Measurements from ENCODE around the gene GLDN.

Gene GLDN

DNA sequence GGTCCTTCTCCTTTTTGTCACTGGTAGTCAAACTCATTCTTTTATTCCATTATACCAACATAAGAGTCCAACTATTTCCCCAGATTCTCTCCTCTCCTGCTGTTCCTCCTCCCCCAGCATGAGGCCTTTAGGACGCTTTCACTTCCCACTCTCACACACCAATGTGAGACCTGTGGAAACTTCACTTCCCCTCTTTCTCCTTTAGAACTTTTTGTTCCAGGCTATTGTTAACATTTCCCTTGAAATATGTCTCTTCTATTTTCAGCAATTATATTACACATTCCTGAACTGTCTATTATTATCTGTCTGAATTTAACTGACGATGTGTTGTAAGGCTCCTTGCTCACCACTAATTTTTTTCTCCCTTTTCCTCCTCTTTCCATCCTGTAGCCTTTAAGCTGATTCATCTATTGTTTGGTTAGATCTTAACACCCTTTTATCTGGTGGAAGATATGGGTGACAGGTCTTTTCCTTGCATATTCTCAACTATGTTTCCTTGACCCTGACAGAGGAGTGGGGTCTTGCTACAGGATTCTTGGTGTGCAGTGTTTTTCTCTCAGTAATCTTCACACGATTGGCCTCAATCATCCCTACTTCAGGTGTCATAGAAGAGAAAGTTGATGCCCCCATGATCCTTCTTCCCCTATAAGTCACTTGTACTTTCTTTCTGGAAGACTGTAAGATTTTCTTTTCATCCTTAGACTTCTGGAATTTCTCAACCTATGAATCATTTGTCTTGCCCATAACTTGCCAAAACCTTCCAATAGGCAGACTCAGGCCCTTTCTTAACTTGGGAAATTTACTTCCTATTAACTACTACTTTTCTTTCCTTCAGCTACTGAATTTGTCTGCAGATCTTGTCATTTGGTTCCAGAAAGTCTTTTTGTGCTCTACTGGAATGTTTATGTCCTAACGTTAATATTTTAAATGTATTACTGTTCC is 9.0 kb upstream of the GLDN start:
- H3K36me3 ChIP-seq, result no peaks in the 10 kb centered on the region
- H3K27ac ChIP-seq, result no peak overlapping the region
- DNase-seq, result no peak

DNA sequence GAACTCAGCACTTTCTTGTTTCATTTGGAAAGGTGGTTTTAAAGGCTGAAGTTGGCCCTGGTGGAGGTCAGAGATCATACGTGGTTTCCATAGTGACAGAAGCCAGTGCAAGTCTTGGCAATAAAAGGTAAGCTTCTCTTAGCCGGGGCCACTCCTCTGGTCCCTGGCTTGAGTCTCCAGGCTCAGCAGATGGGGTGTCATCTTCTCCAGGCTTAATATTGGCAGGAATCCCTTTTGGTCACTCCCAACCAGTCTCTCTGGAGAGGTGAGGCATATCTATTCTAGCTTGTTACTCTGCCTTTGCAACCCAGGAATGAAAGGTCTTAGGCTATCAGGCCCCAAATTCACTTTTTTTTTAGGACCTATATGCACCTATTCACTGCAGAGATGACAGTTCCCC is 7.9 kb upstream of the GLDN start:
- Histone ChIP-seq H3K27me3 (ENCODE audit: insufficient read depth, low read depth, severe bottlenecking) (no peaks in the 10 kb centered on the region), H3K36me3 (no peaks in the 10 kb centered on the region), H3K4me3 (ENCODE audit: low read depth, low read length) (no peak overlapping the region), H3K27ac (peak overlapping the region; percentile 58; the same call in 1 of the 2 replicates), H3K9me3 (ENCODE audit: severe bottlenecking) (peaks cover 3% of the 10 kb centered on the region)
- TF ChIP-seq, protein P1, sequence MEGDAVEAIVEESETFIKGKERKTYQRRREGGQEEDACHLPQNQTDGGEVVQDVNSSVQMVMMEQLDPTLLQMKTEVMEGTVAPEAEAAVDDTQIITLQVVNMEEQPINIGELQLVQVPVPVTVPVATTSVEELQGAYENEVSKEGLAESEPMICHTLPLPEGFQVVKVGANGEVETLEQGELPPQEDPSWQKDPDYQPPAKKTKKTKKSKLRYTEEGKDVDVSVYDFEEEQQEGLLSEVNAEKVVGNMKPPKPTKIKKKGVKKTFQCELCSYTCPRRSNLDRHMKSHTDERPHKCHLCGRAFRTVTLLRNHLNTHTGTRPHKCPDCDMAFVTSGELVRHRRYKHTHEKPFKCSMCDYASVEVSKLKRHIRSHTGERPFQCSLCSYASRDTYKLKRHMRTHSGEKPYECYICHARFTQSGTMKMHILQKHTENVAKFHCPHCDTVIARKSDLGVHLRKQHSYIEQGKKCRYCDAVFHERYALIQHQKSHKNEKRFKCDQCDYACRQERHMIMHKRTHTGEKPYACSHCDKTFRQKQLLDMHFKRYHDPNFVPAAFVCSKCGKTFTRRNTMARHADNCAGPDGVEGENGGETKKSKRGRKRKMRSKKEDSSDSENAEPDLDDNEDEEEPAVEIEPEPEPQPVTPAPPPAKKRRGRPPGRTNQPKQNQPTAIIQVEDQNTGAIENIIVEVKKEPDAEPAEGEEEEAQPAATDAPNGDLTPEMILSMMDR (IDR thresholded peaks at IDR 0.05; ENCODE audit: low read depth, low read length), result no peak
- DNase-seq, result peak; percentile 57

More for the DNA sequence above, 9.0 kb upstream of the GLDN start:
- TF ChIP-seq, protein P1 (IDR thresholded peaks at IDR 0.05; ENCODE audit: low read depth, low read length), result no peak
- Histone ChIP-seq H3K4me3 (ENCODE audit: low read depth, low read length) (no peak overlapping the region), H3K27me3 (ENCODE audit: insufficient read depth, low read depth, severe bottlenecking) (no peaks in the 10 kb centered on the region), H3K9me3 (ENCODE audit: severe bottlenecking) (peaks cover 7% of the 10 kb centered on the region)

DNA sequence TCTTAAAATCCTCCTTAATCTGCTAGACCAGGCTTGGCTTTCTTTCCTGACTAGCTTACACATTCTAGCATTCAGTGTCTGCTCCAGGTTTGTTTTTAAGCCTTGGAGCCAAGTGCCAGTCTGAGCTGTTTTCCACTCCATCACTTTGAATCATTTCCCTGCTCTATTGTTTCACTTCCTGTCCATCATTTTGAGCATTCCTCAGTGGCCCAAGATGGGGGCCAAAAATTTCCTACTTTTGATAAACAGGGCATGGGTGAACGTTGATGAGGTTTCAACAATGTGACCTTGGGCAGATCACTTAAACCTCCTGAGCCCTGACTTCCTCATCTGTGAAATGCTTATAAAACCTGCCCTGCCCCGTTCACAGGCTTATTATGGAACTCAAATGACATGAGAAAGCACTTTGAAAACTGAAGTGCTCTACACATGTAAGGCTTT is 7.4 kb upstream of the GLDN start:
- Histone ChIP-seq H3K9me3 (ENCODE audit: severe bottlenecking) (peaks cover 3% of the 10 kb centered on the region), H3K4me3 (ENCODE audit: low read depth, low read length) (no peak overlapping the region), H3K36me3 (no peaks in the 10 kb centered on the region), H3K27ac (peak overlapping the region; percentile 58), H3K27me3 (ENCODE audit: insufficient read depth, low read depth, severe bottlenecking) (no peaks in the 10 kb centered on the region)
- TF ChIP-seq, protein P1 (IDR thresholded peaks at IDR 0.05; ENCODE audit: low read depth, low read length), result no peak
- DNase-seq, result peak; percentile 39

DNA sequence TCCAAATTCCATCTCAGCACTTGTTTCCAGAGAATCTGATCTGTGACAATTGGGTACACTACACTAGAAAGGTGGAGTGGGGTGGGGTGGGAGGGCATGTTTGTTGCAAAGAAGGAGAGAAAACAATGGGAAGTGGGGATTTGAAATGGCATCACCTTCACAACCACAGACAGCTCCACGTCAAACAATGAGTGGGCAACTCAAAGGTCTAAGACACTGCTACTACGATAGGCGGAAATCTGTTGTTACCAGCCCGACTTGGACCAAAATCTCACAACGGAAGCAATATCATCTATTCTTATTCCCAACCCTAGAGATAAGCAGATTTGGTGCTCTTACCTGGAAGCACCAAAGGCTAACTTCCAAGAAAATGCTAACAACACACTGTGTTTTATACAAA is 6.4 kb upstream of the GLDN start:
- Histone ChIP-seq H3K4me3 (ENCODE audit: low read depth, low read length) (no peak overlapping the region), H3K36me3 (no peaks in the 10 kb centered on the region), H3K27ac (peak overlapping the region; percentile 11; the same call in 1 of the 2 replicates), H3K27me3 (ENCODE audit: insufficient read depth, low read depth, severe bottlenecking) (no peaks in the 10 kb centered on the region), H3K9me3 (ENCODE audit: severe bottlenecking) (peaks cover 3% of the 10 kb centered on the region)
- TF ChIP-seq, protein P1 (IDR thresholded peaks at IDR 0.05; ENCODE audit: low read depth, low read length), result no peak
- DNase-seq, result no peak

DNA sequence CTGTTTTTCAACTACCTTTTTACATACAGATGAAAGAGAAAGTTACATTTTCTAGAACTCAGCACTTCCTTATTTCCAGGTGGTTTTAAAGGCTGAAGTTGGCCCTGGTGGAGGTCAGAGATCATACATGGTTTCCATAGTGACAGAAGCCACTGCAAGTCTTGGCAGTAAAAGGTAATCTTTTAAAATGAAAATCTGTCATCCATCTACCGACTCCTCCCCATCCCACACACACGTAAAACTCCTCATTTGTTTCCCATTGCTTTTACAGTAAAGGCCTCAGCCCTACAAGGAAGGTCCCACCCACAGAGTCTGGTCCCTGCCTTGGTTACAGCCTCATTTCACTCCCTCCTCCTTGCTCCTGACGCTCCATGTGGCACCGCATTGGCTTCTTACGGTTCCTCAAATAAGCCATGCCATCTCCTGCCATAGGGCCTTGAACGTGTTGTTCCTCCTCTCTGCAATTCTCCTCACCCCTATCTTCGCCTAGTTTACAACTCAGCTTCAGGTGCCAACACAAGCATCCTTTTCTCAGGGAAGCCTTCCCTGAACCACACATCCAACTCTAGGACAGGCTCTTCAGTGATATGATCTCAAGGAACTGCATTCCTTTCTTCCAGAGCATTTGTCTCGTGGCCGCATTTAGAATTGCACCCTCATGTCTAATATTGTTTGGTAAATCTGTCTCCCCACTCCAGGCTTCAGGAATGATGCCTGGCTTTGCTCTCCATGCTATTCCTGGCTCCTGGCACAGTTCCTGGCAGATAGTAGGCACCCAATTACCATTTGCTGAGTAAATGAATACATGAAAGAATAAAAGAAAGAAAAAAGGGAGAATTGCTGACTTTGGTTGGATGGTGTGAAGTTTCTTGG is 5.7 kb upstream of the GLDN start:
- DNase-seq, result no peak
- no peak overlapping the region for H3K4me3 ChIP-seq (ENCODE audit: low read depth, low read length)
- no peaks in the 10 kb centered on the region for H3K27me3 ChIP-seq (ENCODE audit: insufficient read depth, low read depth, severe bottlenecking)

More for the DNA sequence above, 5.7 kb upstream of the GLDN start:
- no peaks in the 10 kb centered on the region for H3K36me3 ChIP-seq
- TF ChIP-seq, protein P1 (IDR thresholded peaks at IDR 0.05; ENCODE audit: low read depth, low read length), result no peak
- H3K9me3 ChIP-seq (ENCODE audit: severe bottlenecking), result peaks cover 3% of the 10 kb centered on the region
- peak overlapping the region; percentile 11; the same call in 1 of the 2 replicates for H3K27ac ChIP-seq

Measured in WERI-Rb-1 (cell line).